ENCODE data around the gene HOXC9. TPM values are rescaled to one million over a fixed set of nuclear protein-coding genes. Genes with fewer than 3 reads are reported as not detected.

Gene HOXC9
- total and polyA plus RNA-seq, 9 of the 15 experiments (the other 6 are each of a cell fraction or from before 2014, with no cell fraction given): 1.1 to 10.5 (median 9.3) TPM

GRCh38 chr12:54017878-54018467 lies 18.0 kb downstream of the HOXC9 start (continued):
- TF ChIP-seq ID3 (CRISPR knock-in tag; IDR thresholded peaks at IDR 0.05) (no peak), ID3 (tag; IDR thresholded peaks at IDR 0.05) (no peak), ARID1B (IDR thresholded peaks at IDR 0.05) (no peak), ZNF507 (tag; conservative IDR thresholded peaks at IDR 0.05) (no peak), KDM5B (IDR thresholded peaks at IDR 0.05; ENCODE audit: insufficient replicate concordance, low read depth, low read length) (peak; percentile 26), ZNF175 (CRISPR knock-in tag; IDR thresholded peaks at IDR 0.05; ENCODE audit: low read depth) (0 out of 2 replicates have a peak, but pooled peaks have one; percentile 41), ZNF232 (CRISPR knock-in tag; IDR thresholded peaks at IDR 0.05) (no peak), MECOM (CRISPR knock-in tag; IDR thresholded peaks at IDR 0.05) (no peak), ZNF134 (CRISPR knock-in tag; conservative IDR thresholded peaks at IDR 0.05) (no peak), HMG20A (CRISPR knock-in tag; conservative IDR thresholded peaks at IDR 0.05) (no peak), ZNF121 (CRISPR knock-in tag; conservative IDR thresholded peaks at IDR 0.05) (no peak), RBM15 (IDR thresholded peaks at IDR 0.05; ENCODE audit: insufficient read depth, low read length) (no peak), SAP30 (IDR thresholded peaks at IDR 0.05; ENCODE audit: borderline replicate concordance, insufficient read depth, low read depth, low read length, poor library complexity, severe bottlenecking) (no peak), POLR3A (IDR thresholded peaks at IDR 0.05; ENCODE audit: borderline replicate concordance, extremely low read depth, insufficient read depth, insufficient read length) (no peak), MCM2 (IDR thresholded peaks at IDR 0.05; ENCODE audit: low read depth) (no peak), ARID2 (IDR thresholded peaks at IDR 0.05) (no peak), SAFB (IDR thresholded peaks at IDR 0.05; ENCODE audit: borderline replicate concordance, low read depth, low read length) (no peak), ZKSCAN3 (CRISPR knock-in tag; IDR thresholded peaks at IDR 0.05) (no peak), CHCHD3 (CRISPR knock-in tag; IDR thresholded peaks at IDR 0.05) (no peak), CBX2 (IDR thresholded peaks at IDR 0.05; ENCODE audit: insufficient read depth, low read length, poor library complexity, severe bottlenecking) (no peak), ZNF146 (CRISPR knock-in tag; IDR thresholded peaks at IDR 0.05; ENCODE audit: unreplicated experiment) (no peak), MCM7 (IDR thresholded peaks at IDR 0.05) (no peak), ARHGAP35 (IDR thresholded peaks at IDR 0.05; ENCODE audit: partially characterized antibody) (no peak), ZC3H11A (IDR thresholded peaks at IDR 0.05; ENCODE audit: low read depth, low read length) (no peak), PYGO2 (tag; IDR thresholded peaks at IDR 0.05) (no peak), TOE1 (IDR thresholded peaks at IDR 0.05; ENCODE audit: borderline replicate concordance) (no peak; the same call in 1 of the 2 replicates), TOE1 (CRISPR knock-in tag; IDR thresholded peaks at IDR 0.05; ENCODE audit: borderline replicate concordance, low read depth) (no peak)
- TF ChIP-seq, protein P1, sequence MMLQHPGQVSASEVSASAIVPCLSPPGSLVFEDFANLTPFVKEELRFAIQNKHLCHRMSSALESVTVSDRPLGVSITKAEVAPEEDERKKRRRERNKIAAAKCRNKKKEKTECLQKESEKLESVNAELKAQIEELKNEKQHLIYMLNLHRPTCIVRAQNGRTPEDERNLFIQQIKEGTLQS (IDR thresholded peaks at IDR 0.05): no peak
- TF ChIP-seq, protein P1 (CRISPR knock-in tag; conservative IDR thresholded peaks at IDR 0.05): no peak
- TF ChIP-seq, protein P2, sequence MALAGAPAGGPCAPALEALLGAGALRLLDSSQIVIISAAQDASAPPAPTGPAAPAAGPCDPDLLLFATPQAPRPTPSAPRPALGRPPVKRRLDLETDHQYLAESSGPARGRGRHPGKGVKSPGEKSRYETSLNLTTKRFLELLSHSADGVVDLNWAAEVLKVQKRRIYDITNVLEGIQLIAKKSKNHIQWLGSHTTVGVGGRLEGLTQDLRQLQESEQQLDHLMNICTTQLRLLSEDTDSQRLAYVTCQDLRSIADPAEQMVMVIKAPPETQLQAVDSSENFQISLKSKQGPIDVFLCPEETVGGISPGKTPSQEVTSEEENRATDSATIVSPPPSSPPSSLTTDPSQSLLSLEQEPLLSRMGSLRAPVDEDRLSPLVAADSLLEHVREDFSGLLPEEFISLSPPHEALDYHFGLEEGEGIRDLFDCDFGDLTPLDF (CRISPR knock-in tag; IDR thresholded peaks at IDR 0.05): no peak
